ENCODE results near the gene CD47.

GRCh38 chr3:108130236-108130635 lies 39.4 kb upstream of the CD47 start:
- TF ChIP-seq CTCF (IDR thresholded peaks at IDR 0.05; ENCODE audit: insufficient read depth, low read depth, low read length), result no peak
- TF ChIP-seq EZH2 (IDR thresholded peaks at IDR 0.05; ENCODE audit: insufficient read depth, low read length), result no peak

Data from astrocyte (in vitro differentiated cells and primary cell).